ENCODE data around the gene UBE2J1. TPM values are rescaled to one million over a fixed set of nuclear protein-coding genes. Genes with fewer than 3 reads are reported as not detected.

Gene UBE2J1
- total and polyA plus RNA-seq, 8 donors: 15.0 to 33.7 (median 29.3) TPM

- DNase-seq (no peak), FAIRE-seq (no peak), ATAC-seq (peak in 1 of 4 donors; percentile 1)
- intact Hi-C loops (cut with DNase I): no loop called here
- Histone ChIP-seq H3K36me3 (no peaks in the 10 kb centered on the region), H3K4me1 (peaks cover 0 to 23% (median 4%) of the 10 kb centered on the region in 3 donors), H3K27ac (peak overlapping the region; percentile 96 to 99 (median 98)), H3K27me3 (no peaks in the 10 kb centered on the region), H3K4me3 (peak overlapping the region; percentile 60 to 84 (median 70)), H3K9me3 (no peaks in the 10 kb centered on the region)
- no peak for TF ChIP-seq CTCF (IDR thresholded peaks at IDR 0.05)
- WGBS, 2 donors: 50 to 52% methylated on average over 27 of the region's 27 CpGs
These were observed 615 bp upstream of the UBE2J1 start for GRCh38 chr6:89353118-89353556.

- no peak for FAIRE-seq
- ATAC-seq: no peak
These were observed 748 bp downstream of the UBE2J1 start for GRCh38 chr6:89351671-89352277.

GRCh38 chr6:89350281-89350966 is 2.1 kb downstream of the UBE2J1 start:
- peak overlapping the region in 2 of 4 donors; percentile 97 to 98 for H3K27ac ChIP-seq
- no peaks in the 10 kb centered on the region for H3K27me3 ChIP-seq
- no peak for TF ChIP-seq CTCF (IDR thresholded peaks at IDR 0.05)
- intact Hi-C loops (cut with DNase I): no loop called here
- 30 to 31% methylated on average over 4 of the region's 4 CpGs for WGBS, 2 donors
- FAIRE-seq (no peak), DNase-seq (no peak), ATAC-seq (no peak)
- H3K36me3 ChIP-seq: no peaks in the 10 kb centered on the region
- H3K9me3 ChIP-seq: no peaks in the 10 kb centered on the region
- peaks cover 6 to 28% (median 7%) of the 10 kb centered on the region in 3 donors for H3K4me1 ChIP-seq
- peak overlapping the region in 3 of 4 donors; percentile 60 to 84 (median 64) for H3K4me3 ChIP-seq

More at GRCh38 chr6:89351671-89352277, 748 bp downstream of the UBE2J1 start:
- intact Hi-C loops (cut with DNase I): no loop called here
- DNase-seq: no peak
- WGBS, 2 donors: 0 to 1% methylated on average over 12 of the region's 12 CpGs
- Histone ChIP-seq H3K27me3 (no peaks in the 10 kb centered on the region), H3K4me3 (peak overlapping the region; percentile 60 to 84 (median 70)), H3K9me3 (no peaks in the 10 kb centered on the region), H3K4me1 (peaks cover 6 to 28% (median 7%) of the 10 kb centered on the region in 3 donors), H3K36me3 (no peaks in the 10 kb centered on the region), H3K27ac (peak overlapping the region; percentile 96 to 99 (median 98))
- no peak for TF ChIP-seq CTCF (IDR thresholded peaks at IDR 0.05)

- DNase-seq: no peak
- no peak for FAIRE-seq
- H3K4me3 ChIP-seq: no peak overlapping the region
- H3K9me3 ChIP-seq: no peaks in the 10 kb centered on the region
- 97 to 99% methylated on average over 1 of the region's 1 CpG for WGBS, 2 donors
- TF ChIP-seq CTCF (IDR thresholded peaks at IDR 0.05): no peak
- no peaks in the 10 kb centered on the region for H3K36me3 ChIP-seq
- ATAC-seq: no peak
- H3K27me3 ChIP-seq: no peaks in the 10 kb centered on the region
- H3K27ac ChIP-seq: no peak overlapping the region
- peaks cover 6 to 28% (median 7%) of the 10 kb centered on the region in 3 donors for H3K4me1 ChIP-seq
- intact Hi-C loops (cut with DNase I): no loop called here
These were observed 4.2 kb downstream of the UBE2J1 start for GRCh38 chr6:89348372-89348771.

Measured in pancreas (tissue), 10 donors.